ENCODE data around the gene PNMA8A. TPM values are rescaled to one million over a fixed set of nuclear protein-coding genes. Genes with fewer than 3 reads are reported as not detected.
"Not testable (repeated sequence)": the region's sequence is repeated elsewhere in the genome, so short reads cannot be mapped to it uniquely, and the experiment has no call there.

The PNMA8A gene, protein sequence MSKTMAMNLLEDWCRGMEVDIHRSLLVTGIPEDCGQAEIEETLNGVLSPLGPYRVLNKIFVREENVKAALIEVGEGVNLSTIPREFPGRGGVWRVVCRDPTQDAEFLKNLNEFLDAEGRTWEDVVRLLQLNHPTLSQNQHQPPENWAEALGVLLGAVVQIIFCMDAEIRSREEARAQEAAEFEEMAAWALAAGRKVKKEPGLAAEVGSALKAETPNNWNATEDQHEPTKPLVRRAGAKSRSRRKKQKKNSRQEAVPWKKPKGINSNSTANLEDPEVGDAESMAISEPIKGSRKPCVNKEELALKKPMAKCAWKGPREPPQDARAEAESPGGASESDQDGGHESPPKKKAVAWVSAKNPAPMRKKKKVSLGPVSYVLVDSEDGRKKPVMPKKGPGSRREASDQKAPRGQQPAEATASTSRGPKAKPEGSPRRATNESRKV
- total RNA-seq, result under 0.01 and 0.26 TPM in 2 replicates

GRCh38 chr19:46471116-46471733 is at the start of gene PNMA8A:
Gene PNMA8A, minus strand, starts transcription at chr19:46471563. Its CDS starts 528 bp downstream, at chr19:46471035.
- peak in 1 of 2 donors; percentile 50 for DNase-seq (ENCODE audit: low read depth in 2 of 2)

GRCh38 chr19:46520616-46521015 is 49.3 kb upstream of the PNMA8A start:
- DNase-seq (ENCODE audit: low read depth in 2 of 2), result no peak

DNA sequence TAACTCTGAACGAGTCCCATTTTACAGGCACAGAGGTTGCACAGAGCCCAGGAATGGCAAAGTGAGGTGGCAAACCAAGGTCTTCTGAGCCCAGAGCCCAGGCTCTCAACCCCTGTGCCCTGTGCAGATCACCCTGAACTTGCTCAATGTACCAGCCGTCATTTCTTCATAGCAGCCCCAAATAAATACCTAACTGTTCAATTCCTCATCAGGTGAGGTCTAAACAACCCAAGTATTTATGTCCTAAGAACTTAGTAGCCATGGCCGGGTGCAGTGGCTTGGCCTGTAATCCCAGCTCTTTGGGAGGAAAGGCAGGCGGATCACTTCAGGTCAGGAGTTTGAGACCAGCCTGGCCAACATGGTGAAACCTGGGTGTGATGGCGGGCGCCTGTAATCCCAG is 46.1 kb upstream of the PNMA8A start:
- no peak for DNase-seq (ENCODE audit: low read depth in 2 of 2)

DNA sequence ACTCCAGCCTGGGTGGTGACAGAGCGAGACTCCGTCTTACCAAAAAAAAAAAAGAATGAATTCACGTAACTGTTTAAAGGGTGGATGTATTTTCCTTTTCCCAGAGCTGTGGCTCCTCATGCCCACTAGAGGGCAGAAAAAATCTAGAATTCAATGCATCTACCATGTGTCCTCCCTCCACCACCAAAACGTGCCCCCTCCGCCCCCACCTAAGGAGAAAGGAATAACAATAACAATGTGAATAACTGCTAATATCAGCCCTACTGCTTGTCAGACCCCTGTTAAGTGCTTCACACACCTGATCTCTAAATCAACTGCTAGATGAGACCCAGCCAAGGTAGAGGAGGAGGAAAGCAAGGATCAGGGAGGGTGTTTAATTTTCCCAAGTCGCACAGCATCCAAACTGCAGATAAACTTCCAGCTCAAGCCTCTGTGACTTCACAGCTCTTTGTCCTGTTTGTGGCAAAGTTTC is 44.6 kb upstream of the PNMA8A start:
- peak; percentile 11 to 35 for DNase-seq (ENCODE audit: low read depth in 2 of 2)

- DNase-seq (ENCODE audit: low read depth in 2 of 2), result no peak
Measured at GRCh38 chr19:46515290-46515609, 43.9 kb upstream of the PNMA8A start.

DNA sequence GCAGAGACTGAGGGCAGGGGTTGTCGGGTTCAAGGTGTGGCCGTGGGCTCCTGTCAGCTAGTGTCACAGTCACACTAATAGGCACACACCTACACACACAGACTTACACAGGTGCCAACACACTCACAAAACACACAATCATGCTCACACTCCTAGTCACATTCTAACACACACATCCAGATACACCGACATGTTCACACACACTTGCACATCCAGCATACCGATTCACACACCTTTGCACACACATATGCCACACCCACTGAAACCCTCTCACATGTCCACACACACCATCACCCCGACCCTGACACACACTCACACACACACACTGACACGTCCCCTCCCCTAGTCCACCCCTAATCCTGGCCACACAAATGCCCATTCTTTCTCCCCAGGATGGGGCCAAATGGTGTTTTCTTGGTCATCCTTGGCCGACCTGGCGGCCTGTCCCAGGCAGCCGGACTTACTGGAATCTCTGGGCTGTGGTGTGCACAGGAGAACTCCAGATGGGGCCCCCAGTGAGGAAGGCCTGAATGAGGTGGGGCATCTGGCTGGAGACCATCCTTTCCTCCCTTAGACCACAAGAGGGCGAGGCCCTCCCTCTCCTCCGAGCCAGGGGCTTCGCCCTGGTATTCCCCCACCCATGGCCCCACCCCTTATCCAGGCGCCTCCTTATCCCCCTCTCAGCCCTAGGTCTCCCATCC is 43.4 kb upstream of the PNMA8A start:
- no peak for DNase-seq (ENCODE audit: low read depth in 2 of 2)

GRCh38 chr19:46513461-46514236 is 42.3 kb upstream of the PNMA8A start:
- DNase-seq (ENCODE audit: low read depth in 2 of 2), result peak; percentile 43 to 68

- no peak for DNase-seq (ENCODE audit: low read depth in 2 of 2)
Measured at GRCh38 chr19:46511237-46511636, 39.9 kb upstream of the PNMA8A start.

DNA sequence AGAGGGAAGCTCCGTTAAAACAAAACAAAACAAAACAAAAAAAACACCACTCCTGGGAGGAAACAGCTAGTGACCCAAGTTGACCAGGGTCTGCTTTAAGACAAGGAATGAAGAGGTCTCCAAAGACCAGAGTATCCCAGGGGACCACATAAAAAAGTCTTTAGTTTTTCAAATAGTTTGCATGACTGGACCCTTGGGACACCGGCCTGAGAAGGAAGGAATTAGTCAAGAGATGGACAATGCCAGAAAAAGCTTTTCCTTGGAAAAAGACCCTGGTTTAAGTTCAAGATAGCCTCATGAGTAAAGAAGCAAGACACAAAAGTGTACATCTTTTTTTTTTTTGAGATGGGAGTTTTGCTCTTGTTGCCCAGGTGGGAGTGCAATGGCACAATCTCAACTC is 36.8 kb upstream of the PNMA8A start:
- DNase-seq (ENCODE audit: low read depth in 2 of 2), result no peak

DNA sequence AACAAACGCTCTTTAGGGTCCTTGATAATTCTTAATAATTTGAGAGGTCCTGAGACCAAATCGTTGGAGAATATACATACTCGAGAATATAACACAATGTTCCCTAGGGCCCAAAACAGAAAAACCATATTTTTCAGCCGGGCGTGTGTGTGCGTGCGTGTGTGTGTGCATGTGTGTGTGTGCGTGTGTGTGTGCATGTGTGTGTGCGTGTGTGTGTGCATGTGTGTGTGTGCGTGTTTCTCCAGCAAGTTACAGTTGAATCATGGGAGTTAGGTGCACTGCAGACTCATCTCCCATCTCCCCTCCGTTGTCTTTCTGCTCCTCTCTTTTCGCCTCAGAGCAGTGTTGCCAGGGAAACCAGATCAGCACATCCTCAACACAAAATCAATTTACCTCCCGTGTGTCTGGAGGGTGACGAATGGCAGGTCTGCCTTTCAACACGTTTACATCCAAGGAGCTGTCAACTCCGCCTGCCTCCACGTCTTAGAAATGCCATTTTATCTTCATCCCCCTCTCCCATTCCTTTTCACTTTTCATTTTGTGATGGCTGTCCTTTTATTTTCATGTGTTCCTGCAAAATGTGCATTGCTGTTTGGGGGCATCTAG is 32.6 kb upstream of the PNMA8A start:
- DNase-seq (ENCODE audit: low read depth in 2 of 2), result no peak

DNA sequence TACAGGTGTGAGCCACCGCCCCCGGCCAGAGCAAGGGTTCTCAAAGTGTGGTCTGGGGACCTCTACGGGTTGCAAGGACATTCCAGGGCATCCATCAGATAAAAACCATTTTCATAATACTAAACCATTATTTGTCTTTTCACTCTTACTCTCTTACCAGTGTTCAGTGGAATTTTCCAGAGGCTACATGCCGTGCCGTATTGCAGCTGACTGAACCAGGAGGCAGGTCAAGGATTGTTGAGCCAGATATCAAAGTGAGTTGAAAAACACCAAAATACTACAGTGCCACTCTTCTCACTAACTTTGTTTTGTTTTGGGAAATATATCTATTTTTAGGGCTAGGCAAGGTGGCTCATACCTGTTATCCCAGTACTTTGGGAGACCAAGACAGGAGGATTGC is 31.5 kb upstream of the PNMA8A start:
- DNase-seq (ENCODE audit: low read depth in 2 of 2), result no peak

DNA sequence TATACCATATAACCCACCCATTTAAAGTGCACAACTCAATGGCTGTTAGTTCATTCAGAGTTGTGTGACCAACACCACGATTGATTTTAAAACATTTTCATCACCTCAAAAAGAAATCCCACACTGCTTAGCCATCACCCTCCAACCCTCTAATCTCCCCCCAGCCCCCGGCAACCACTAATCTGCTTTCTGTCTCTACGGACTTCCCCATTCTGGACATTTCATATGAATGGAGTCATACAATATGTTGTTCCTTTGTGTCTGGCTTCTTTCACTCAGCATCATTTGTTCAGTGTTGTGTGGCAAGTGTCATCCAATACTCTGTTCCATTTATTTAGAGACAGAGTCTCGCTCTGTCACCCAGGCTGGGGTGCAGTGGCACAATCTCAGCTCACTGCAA is 28.3 kb upstream of the PNMA8A start:
- DNase-seq (ENCODE audit: low read depth in 2 of 2), result no peak

GRCh38 chr19:46497773-46498172 is 26.4 kb upstream of the PNMA8A start:
- DNase-seq (ENCODE audit: low read depth in 2 of 2), result no peak

GRCh38 chr19:46496886-46497285 is 25.5 kb upstream of the PNMA8A start:
- DNase-seq (ENCODE audit: low read depth in 2 of 2), result not testable (repeated sequence)

GRCh38 chr19:46496304-46496703 is 24.9 kb upstream of the PNMA8A start:
- no peak for DNase-seq (ENCODE audit: low read depth in 2 of 2)

DNA sequence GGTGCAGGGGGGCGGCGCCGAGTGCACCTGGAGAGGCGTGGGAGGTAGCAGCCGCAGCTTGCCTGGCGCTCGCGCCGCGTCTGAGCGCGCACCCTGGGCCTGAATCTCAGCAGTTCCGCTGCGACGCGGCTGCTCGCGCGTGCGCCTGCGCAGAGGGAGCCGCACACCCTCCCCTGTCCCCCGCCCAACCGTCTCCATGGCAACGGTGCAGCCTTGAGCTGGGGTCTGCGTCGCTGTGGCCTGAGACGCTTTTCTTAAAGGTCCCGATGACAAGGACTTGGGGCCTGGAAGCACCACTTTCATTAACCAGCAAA is 24.4 kb upstream of the PNMA8A start, which contains the start of gene PNMA8B:
PNMA8B (minus strand) TSS at position 82 of the 314 bp plus-strand sequence. CDS start 402 bp downstream, outside the sequence.
- peak in 1 of 2 donors; percentile 14 for DNase-seq (ENCODE audit: low read depth in 2 of 2)

DNA sequence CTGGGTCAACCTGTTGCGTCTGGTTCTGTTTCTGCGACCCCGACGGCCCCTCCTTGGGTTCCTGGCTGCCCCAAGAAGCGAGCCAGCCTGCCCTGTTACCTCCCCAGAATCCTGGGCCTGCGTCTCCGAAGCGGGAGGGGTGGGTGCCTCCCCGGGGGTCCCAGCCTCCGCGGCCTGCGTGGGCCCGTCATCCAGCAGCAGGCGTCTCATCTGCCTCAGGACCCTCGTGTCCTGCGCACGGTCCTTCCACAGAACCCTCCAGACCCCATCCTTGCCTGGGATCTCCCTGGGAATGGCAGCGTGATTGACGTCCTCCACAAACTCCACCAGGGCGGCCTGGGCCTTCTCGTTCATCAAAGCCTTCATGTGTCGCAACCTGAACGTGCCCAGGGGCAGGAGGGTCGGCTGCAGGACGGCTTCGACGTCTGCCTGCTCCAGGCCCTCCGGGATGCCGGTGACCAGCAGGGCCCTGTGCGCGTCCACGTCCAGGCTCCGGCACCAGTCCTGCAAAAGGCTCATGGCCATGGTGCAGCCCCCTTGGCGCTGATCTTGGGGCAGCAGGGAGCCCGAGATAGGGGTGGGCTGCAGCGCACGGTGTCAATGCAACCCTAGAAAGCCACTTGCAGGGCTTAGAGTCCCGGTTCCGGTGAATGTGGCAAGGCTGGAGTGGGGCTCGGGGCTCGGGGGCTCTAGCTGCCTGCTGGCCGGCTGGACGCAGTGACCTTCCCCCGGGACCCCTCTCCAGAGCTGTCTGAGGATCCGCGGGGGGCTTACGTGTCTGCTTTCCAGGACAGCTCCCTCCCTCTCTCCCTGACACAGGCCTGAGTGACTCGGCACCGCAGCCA is 23.8 kb upstream of the PNMA8A start:
- no peak for DNase-seq (ENCODE audit: low read depth in 2 of 2)

GRCh38 chr19:46494146-46494940 is 23.0 kb upstream of the PNMA8A start:
- no peak for DNase-seq (ENCODE audit: low read depth in 2 of 2)
